ENCODE measurements around the gene CRY1.

DNA sequence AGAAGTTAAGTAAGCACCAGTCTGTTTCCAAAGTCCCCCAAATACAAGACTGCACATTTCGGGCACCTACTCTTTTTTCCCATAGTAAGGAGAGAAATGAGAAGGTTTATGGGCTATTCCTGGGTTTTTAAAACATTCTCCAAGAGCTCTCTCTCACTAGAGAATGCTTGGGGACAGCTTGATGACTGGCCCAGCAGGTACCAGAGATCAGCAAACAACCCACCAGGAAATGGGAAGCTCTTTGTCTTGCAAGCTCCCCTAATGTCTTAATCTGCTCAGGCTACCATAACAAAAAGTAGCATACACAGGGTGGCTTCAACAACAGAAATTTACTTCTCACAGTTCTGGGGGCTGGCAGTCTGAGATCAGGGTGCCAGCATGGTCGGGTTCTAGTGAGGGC is 41.8 kb upstream of the CRY1 start:
- no peak for TF ChIP-seq POLR2A (IDR thresholded peaks at IDR 0.05)
- TF ChIP-seq, protein P1, sequence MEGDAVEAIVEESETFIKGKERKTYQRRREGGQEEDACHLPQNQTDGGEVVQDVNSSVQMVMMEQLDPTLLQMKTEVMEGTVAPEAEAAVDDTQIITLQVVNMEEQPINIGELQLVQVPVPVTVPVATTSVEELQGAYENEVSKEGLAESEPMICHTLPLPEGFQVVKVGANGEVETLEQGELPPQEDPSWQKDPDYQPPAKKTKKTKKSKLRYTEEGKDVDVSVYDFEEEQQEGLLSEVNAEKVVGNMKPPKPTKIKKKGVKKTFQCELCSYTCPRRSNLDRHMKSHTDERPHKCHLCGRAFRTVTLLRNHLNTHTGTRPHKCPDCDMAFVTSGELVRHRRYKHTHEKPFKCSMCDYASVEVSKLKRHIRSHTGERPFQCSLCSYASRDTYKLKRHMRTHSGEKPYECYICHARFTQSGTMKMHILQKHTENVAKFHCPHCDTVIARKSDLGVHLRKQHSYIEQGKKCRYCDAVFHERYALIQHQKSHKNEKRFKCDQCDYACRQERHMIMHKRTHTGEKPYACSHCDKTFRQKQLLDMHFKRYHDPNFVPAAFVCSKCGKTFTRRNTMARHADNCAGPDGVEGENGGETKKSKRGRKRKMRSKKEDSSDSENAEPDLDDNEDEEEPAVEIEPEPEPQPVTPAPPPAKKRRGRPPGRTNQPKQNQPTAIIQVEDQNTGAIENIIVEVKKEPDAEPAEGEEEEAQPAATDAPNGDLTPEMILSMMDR (IDR thresholded peaks at IDR 0.05), result no peak
